H9 (cell line): Measurements from ENCODE around the gene PRUNE2. TPM values are rescaled to one million over a fixed set of nuclear protein-coding genes. Genes with fewer than 3 reads are reported as not detected.

Source experiments
- DNase-seq: peaks from one replicate; pipeline ENCODE4 v3.0.0-alpha.2; 2017
- H2AFZ ChIP-seq: one replicate; pipeline ENCODE4 v1.6.1; 2013; ENCODE audit warnings: mild to moderate bottlenecking, low read length, control low read depth, moderate library complexity
- H2AK5ac ChIP-seq: 2 replicates; pipeline ENCODE4 v1.6.1; 2013; ENCODE audit warnings: low read length, control low read depth, mixed read lengths; ENCODE audit not compliant: insufficient read length
- H2BK120ac ChIP-seq: one replicate; pipeline ENCODE4 v1.6.1; 2013; ENCODE audit warnings: low read depth, mild to moderate bottlenecking, low read length, control low read depth, inconsistent platforms; ENCODE audit not compliant: poor library complexity, severe bottlenecking
- H2BK12ac ChIP-seq: 2 replicates; pipeline ENCODE4 v1.6.1; 2013; ENCODE audit warnings: low read length, control low read depth, mixed read lengths, low read depth; ENCODE audit not compliant: insufficient read length
- H2BK15ac ChIP-seq: 2 replicates; pipeline ENCODE4 v1.6.1; 2013; ENCODE audit warnings: low read depth, low read length, control low read depth
- H2BK20ac ChIP-seq: one replicate; pipeline ENCODE4 v1.6.1; 2013; ENCODE audit warnings: low read depth, mild to moderate bottlenecking, low read length, control low read depth, inconsistent platforms; ENCODE audit not compliant: poor library complexity, severe bottlenecking
- H2BK5ac ChIP-seq: 2 replicates; pipeline ENCODE4 v1.6.1; 2013; ENCODE audit warnings: low read length, control low read depth, mixed read lengths; ENCODE audit not compliant: insufficient read length
- H3K14ac ChIP-seq: 2 replicates; pipeline ENCODE4 v1.6.1; 2013; ENCODE audit warnings: low read length, control low read depth; ENCODE audit not compliant: insufficient read depth
- H3K18ac ChIP-seq: 2 replicates; pipeline ENCODE4 v1.6.1; 2013; ENCODE audit warnings: low read depth, mild to moderate bottlenecking, mixed read lengths, low read length, control low read depth; ENCODE audit not compliant: insufficient read length
- H3K23ac ChIP-seq: 2 replicates; pipeline ENCODE4 v1.6.1; 2013; ENCODE audit warnings: low read length, control low read depth, mixed read lengths, low read depth; ENCODE audit not compliant: insufficient read length
- H3K23me2 ChIP-seq: 2 replicates; pipeline ENCODE4 v1.6.1; 2013; ENCODE audit warnings: low read depth, mild to moderate bottlenecking, mixed read lengths, low read length, control low read depth; ENCODE audit not compliant: insufficient read length, poor library complexity, severe bottlenecking
- H3K27ac ChIP-seq: 2 replicates; pipeline ENCODE4 v1.5.1; 2013; ENCODE audit warnings: low read length, control low read depth, mixed read lengths, low read depth; ENCODE audit not compliant: insufficient read length
- H3K27me3 ChIP-seq: 2 replicates; pipeline ENCODE4 v1.6.1; 2013; ENCODE audit warnings: low read length, control low read depth, inconsistent platforms; ENCODE audit not compliant: insufficient read depth
- H3K4ac ChIP-seq: 2 replicates; pipeline ENCODE4 v1.6.1; 2013; ENCODE audit warnings: low read depth, mild to moderate bottlenecking, control low read depth, inconsistent platforms, low read length, moderate library complexity
- H3K4me1 ChIP-seq: 2 replicates; pipeline ENCODE4 v1.6.1; 2013; ENCODE audit warnings: low read length, control low read depth, inconsistent platforms; ENCODE audit not compliant: insufficient read depth
- H3K4me2 ChIP-seq: 2 replicates; pipeline ENCODE4 v1.6.1; 2013; ENCODE audit warnings: low read length, control low read depth, mixed read lengths; ENCODE audit not compliant: insufficient read length, insufficient read depth
- H3K56ac ChIP-seq: 2 replicates; pipeline ENCODE4 v1.6.1; 2013; ENCODE audit warnings: low read depth, mild to moderate bottlenecking, mixed read lengths, low read length, control low read depth; ENCODE audit not compliant: insufficient read length
- H3K79me1 ChIP-seq: 2 replicates; pipeline ENCODE4 v1.6.1; 2013; ENCODE audit warnings: low read depth, mild to moderate bottlenecking, moderate library complexity, low read length, control low read depth, inconsistent platforms; ENCODE audit not compliant: insufficient read depth, poor library complexity, severe bottlenecking
- H3K79me2 ChIP-seq: 2 replicates; pipeline ENCODE4 v1.6.1; 2013; ENCODE audit warnings: low read length, control low read depth, inconsistent platforms; ENCODE audit not compliant: insufficient read depth
- H3K9ac ChIP-seq: 2 replicates; pipeline ENCODE4 v1.6.1; 2013; ENCODE audit warnings: low read length, control low read depth, mixed read lengths; ENCODE audit not compliant: insufficient read length; ENCODE audit errors: extremely low read depth
- H3K9me3 ChIP-seq: one replicate; pipeline ENCODE4 v1.6.1; 2013; ENCODE audit warnings: low read depth, low read length, inconsistent platforms; ENCODE audit not compliant: control insufficient read depth
- H3T11ph ChIP-seq: one replicate; pipeline ENCODE4 v1.6.1; 2013; ENCODE audit warnings: mild to moderate bottlenecking, low read length, control low read depth, inconsistent platforms
- H4K20me1 ChIP-seq: one replicate; pipeline ENCODE4 v1.6.1; 2013; ENCODE audit not compliant: control insufficient read depth, insufficient read length, insufficient read depth
- H4K5ac ChIP-seq: 2 replicates; pipeline ENCODE4 v1.6.1; 2013; ENCODE audit warnings: low read depth, mild to moderate bottlenecking, mixed read lengths, low read length, control low read depth; ENCODE audit not compliant: insufficient read length
- H4K8ac ChIP-seq: replicated peaks from 2 replicates; pipeline ENCODE4 v1.6.1; 2013; ENCODE audit warnings: low read length, control low read depth, mixed read lengths, low read depth; ENCODE audit not compliant: insufficient read length
- H4K91ac ChIP-seq: 2 replicates; pipeline ENCODE4 v1.6.1; 2013; ENCODE audit warnings: low read depth, mild to moderate bottlenecking, moderate library complexity, mixed read lengths, low read length, control low read depth; ENCODE audit not compliant: insufficient read length
- H3K27ac Mint-ChIP-seq, 3 experiments: 2 replicates in 2 of 3; 3 replicates in 1 of 3; pipeline ENCODE4 v1.8.0; 2020 to 2021; ENCODE audit warnings: mixed read lengths in 3 of 3, mild to moderate bottlenecking in 1 of 3, moderate library complexity in 1 of 3
- H3K27me3 Mint-ChIP-seq: 2 replicates; pipeline ENCODE4 v1.8.0; 2021; ENCODE audit warnings: low read depth, mild to moderate bottlenecking, moderate library complexity, mixed read lengths
- H3K36me3 Mint-ChIP-seq, 3 experiments: 2 replicates in 2 of 3; 3 replicates in 1 of 3; pipeline ENCODE4 v1.8.0; 2020 to 2021; ENCODE audit warnings: low read depth in 3 of 3, mixed read lengths in 3 of 3; ENCODE audit not compliant: insufficient read depth in 1 of 3
- H3K4me1 Mint-ChIP-seq, 2 experiments: 2 replicates each; pipeline ENCODE4 v1.8.0; 2020; ENCODE audit warnings: mixed read lengths in 2 of 2
- H3K4me3 Mint-ChIP-seq, 2 experiments: 2 replicates in 1 of 2; 3 replicates in 1 of 2; pipeline ENCODE4 v1.8.0; 2020 to 2021; ENCODE audit warnings: mild to moderate bottlenecking in 2 of 2, mixed read lengths in 2 of 2, moderate library complexity in 1 of 2
- H3K9me3 Mint-ChIP-seq, 2 experiments: 2 replicates in 1 of 2; 3 replicates in 1 of 2; pipeline ENCODE4 v1.8.0; 2020; ENCODE audit warnings: mild to moderate bottlenecking in 2 of 2, mixed read lengths in 2 of 2, moderate library complexity in 1 of 2
- WGBS: extraction: QIAGEN DNeasy Blood & Tissue Kit; methylation state at CpG from one replicate; pipeline ENCODE4 v1.1.7; 2013; ENCODE audit warnings: missing lambda C conversion rate, low lambda C conversion rate, mixed read lengths; ENCODE audit not compliant: insufficient read length; ENCODE audit errors: extremely low coverage; 5-methylcytosine and 5-hydroxymethylcytosine counted together
- total RNA-seq: library from RNA; stranded (reverse); gene quantifications from 2 replicates; pipeline ENCODE4 v1.2.1, GENCODE V29; 2021
- TF ChIP-seq, protein P1 (sequence below): fragments of 200-600 bp; sonication (generic); conservative IDR thresholded peaks from 3 replicates; pipeline ENCODE4 v1.8.0; 2021; ENCODE audit warnings: antibody characterized with exemption, mild to moderate bottlenecking

Gene PRUNE2
- total RNA-seq, 1 experiment from 2014 or later, result 12.1 TPM

DNA sequence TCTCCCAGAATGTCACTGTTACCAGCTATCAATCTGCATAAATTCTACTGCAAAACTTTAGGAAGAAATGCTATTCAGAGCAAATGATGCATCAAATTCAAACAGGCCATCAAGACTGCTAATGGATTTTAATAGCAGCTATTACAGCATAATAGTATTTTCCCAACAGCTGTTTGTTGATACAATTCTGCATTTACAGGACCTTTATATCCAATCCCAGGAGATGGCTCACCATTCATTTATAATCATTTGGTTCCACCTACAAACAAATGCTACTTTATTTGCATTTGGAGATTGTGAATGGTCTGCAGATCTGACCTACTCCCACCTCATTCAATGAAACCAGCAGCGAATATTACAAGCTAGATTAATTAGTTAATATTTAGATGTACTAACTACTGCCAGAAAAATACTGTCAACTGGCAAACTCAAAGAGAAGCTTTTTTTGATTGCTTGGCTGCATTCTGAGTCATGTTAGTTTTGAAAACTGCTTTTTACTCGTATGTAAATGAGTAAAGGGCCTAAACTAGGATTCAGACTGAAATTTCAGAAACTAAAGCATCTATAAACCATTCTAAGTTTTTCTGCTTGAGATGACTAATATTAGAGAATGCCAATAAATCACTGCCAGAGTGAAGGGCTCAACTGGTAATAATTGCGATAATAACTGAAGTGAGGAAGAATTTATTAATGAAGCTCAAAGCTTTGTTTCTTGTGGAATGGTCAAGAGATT lies 148.8 kb downstream of the PRUNE2 start:
- Mint-ChIP-seq H3K9me3 (no peaks in the 10 kb centered on the region), H3K4me1 (peaks cover 7 to 14% of the 10 kb centered on the region in 2 experiments), H3K27me3 (no peaks in the 10 kb centered on the region), H3K4me3 (no peak overlapping the region), H3K27ac (no peak overlapping the region), H3K36me3 (no peaks in the 10 kb centered on the region)
- Histone ChIP-seq H2BK5ac (no peak overlapping the region), H3K4me2 (no peak overlapping the region), H3K4ac (no peak overlapping the region), H4K5ac (no peak overlapping the region), H2BK120ac (no peak overlapping the region), H3K27me3 (no peaks in the 10 kb centered on the region), H3K56ac (no peak overlapping the region), H3T11ph (no peak overlapping the region), H2BK12ac (no peak overlapping the region), H2AK5ac (no peak overlapping the region), H2BK15ac (no peak overlapping the region), H3K79me1 (no peaks in the 10 kb centered on the region), H3K27ac (no peak overlapping the region), H2AFZ (no peak overlapping the region), H3K79me2 (no peaks in the 10 kb centered on the region), H4K8ac (no peak overlapping the region), H4K91ac (no peak overlapping the region), H3K18ac (no peak overlapping the region), H4K20me1 (no peaks in the 10 kb centered on the region), H3K23ac (no peak overlapping the region), H3K23me2 (no peaks in the 10 kb centered on the region), H3K4me1 (no peaks in the 10 kb centered on the region), H3K9ac (no peak overlapping the region), H3K14ac (no peak overlapping the region), H3K9me3 (no peaks in the 10 kb centered on the region), H2BK20ac (no peak overlapping the region)
- TF ChIP-seq, protein P1, sequence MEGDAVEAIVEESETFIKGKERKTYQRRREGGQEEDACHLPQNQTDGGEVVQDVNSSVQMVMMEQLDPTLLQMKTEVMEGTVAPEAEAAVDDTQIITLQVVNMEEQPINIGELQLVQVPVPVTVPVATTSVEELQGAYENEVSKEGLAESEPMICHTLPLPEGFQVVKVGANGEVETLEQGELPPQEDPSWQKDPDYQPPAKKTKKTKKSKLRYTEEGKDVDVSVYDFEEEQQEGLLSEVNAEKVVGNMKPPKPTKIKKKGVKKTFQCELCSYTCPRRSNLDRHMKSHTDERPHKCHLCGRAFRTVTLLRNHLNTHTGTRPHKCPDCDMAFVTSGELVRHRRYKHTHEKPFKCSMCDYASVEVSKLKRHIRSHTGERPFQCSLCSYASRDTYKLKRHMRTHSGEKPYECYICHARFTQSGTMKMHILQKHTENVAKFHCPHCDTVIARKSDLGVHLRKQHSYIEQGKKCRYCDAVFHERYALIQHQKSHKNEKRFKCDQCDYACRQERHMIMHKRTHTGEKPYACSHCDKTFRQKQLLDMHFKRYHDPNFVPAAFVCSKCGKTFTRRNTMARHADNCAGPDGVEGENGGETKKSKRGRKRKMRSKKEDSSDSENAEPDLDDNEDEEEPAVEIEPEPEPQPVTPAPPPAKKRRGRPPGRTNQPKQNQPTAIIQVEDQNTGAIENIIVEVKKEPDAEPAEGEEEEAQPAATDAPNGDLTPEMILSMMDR, result no peak
- no peak for DNase-seq
- WGBS, result no CpG with 5 or more reads among the region's 3 CpGs
